ENCODE data around the gene ACAD10. TPM values are rescaled to one million over a fixed set of nuclear protein-coding genes. Genes with fewer than 3 reads are reported as not detected.
A peak's percentile ranks its signal among the peaks of the same experiment; 100 is the strongest.

The ACAD10 gene
- total and polyA plus RNA-seq, 3 donors from 2014 or later: 35.2 to 65.7 (median 58.2) TPM

DNA sequence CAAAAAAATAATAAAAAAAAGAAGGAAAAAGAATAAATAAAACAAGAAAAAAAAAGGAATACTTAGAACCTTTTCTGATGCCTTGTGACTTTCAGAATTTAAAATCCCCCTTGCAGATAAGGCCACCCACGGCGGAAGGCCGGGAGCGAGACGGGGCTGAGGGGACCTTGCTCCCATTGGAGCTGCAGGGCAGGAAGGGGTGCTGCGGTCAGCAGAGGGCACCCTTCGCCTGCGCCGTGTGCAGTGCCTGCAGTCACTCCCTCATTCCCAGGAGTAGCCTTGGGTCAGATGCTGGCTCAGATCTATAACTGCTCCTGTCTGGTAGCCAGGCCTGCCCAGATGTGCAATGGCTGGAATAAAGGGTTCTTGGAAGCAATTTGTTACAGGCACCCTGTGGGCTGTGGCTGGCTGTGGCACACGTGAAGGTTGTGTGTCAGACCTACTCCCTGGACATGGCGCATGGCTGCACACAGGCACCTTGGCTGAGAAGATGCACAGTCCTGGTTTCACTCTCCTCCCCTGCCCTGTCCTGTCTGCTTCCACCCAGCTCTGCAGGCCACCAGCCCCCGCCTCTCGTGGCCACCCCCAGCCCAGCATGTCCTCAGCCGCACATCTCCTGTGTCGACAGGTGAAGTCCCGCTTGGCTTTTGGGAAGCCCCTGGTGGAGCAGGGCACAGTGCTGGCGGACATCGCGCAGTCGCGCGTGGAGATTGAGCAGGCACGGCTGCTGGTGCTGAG is 67.5 kb downstream of the ACAD10 start:
- H3K9me3 ChIP-seq: no peaks in the 10 kb centered on the region
- DNase-seq: peak; percentile 74
- H3K36me3 ChIP-seq (ENCODE audit: low read depth, missing control alignments): no peaks in the 10 kb centered on the region
- TF ChIP-seq, protein P1, sequence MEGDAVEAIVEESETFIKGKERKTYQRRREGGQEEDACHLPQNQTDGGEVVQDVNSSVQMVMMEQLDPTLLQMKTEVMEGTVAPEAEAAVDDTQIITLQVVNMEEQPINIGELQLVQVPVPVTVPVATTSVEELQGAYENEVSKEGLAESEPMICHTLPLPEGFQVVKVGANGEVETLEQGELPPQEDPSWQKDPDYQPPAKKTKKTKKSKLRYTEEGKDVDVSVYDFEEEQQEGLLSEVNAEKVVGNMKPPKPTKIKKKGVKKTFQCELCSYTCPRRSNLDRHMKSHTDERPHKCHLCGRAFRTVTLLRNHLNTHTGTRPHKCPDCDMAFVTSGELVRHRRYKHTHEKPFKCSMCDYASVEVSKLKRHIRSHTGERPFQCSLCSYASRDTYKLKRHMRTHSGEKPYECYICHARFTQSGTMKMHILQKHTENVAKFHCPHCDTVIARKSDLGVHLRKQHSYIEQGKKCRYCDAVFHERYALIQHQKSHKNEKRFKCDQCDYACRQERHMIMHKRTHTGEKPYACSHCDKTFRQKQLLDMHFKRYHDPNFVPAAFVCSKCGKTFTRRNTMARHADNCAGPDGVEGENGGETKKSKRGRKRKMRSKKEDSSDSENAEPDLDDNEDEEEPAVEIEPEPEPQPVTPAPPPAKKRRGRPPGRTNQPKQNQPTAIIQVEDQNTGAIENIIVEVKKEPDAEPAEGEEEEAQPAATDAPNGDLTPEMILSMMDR (IDR thresholded peaks at IDR 0.05): peak; percentile 59 to 74 (median 65)
- no peak for TF ChIP-seq POLR2A (IDR thresholded peaks at IDR 0.05)
- intact Hi-C loops (cut with DNase I; ENCODE audit: low total_unique reads): no loop called here
- H3K4me1 ChIP-seq: peaks cover 29% of the 10 kb centered on the region
- 63 to 72% methylated on average over 21 to 23 of the region's 23 CpGs for WGBS, 2 donors
- H3K27me3 ChIP-seq: no peaks in the 10 kb centered on the region
- H3K4me3 ChIP-seq: no peak overlapping the region
- peak overlapping the region; percentile 5 to 12 for H3K27ac ChIP-seq

DNA sequence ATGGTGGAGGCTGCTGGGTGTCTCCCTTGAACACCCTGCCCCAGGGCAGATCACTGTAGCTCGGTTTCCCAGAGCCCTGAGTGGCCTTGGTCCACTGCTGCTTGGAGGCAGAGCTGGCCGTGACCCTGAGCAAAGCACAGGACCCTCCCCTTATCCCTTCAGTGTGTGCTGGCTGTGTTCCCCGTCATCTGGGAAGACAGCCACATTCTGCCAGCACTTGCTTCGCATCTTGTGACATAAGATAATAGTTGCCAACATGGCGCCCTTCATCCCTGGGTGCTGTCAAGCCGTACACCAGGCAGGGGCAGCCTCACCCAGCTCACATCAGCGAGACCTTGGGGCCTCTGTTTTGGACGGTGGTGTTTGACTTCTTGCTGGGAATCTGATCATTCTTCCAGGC is 68.8 kb downstream of the ACAD10 start:
- H3K27ac ChIP-seq: peak overlapping the region; percentile 5 to 12
- no peak overlapping the region for H3K4me3 ChIP-seq

DNA sequence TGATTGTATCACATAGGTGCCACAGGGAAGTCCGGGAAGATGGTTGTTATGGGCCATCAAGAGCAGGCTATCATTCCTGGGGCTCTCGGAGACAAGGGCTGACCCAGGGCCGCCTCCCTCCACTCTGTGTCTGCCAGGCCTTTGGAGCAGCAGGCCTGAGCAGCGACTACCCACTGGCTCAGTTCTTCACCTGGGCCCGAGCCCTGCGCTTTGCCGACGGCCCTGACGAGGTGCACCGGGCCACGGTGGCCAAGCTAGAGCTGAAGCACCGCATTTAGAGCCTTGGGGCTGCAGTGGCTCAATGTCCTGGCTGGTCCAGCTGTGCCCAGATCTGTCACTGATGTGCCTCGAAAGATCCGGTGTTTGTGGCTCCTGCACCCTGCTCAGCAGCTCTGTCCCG is 70.3 kb downstream of the ACAD10 start:
- H3K27ac ChIP-seq: no peak overlapping the region
- WGBS, 2 donors: 92 to 100% methylated on average over 3 to 15 of the region's 15 CpGs
- intact Hi-C loops (cut with DNase I; ENCODE audit: low total_unique reads): loop anchor here (5.0 kb wide), 1 partner anchor 56 kb away; no protein-coding TSS in a partner anchor

More for the DNA sequence above, 68.8 kb downstream of the ACAD10 start:
- TF ChIP-seq, protein P1 (IDR thresholded peaks at IDR 0.05): no peak
- no peak for TF ChIP-seq POLR2A (IDR thresholded peaks at IDR 0.05)
- DNase-seq: peak; percentile 81
- H3K36me3 ChIP-seq (ENCODE audit: low read depth, missing control alignments): no peaks in the 10 kb centered on the region
- 54 to 63% methylated on average over 7 to 8 of the region's 8 CpGs for WGBS, 2 donors
- no peaks in the 10 kb centered on the region for H3K27me3 ChIP-seq
- intact Hi-C loops (cut with DNase I; ENCODE audit: low total_unique reads): loop anchor here (5.0 kb wide), 1 partner anchor 58 kb away; no protein-coding TSS in a partner anchor
- no peaks in the 10 kb centered on the region for H3K9me3 ChIP-seq
- peaks cover 31% of the 10 kb centered on the region for H3K4me1 ChIP-seq

DNA sequence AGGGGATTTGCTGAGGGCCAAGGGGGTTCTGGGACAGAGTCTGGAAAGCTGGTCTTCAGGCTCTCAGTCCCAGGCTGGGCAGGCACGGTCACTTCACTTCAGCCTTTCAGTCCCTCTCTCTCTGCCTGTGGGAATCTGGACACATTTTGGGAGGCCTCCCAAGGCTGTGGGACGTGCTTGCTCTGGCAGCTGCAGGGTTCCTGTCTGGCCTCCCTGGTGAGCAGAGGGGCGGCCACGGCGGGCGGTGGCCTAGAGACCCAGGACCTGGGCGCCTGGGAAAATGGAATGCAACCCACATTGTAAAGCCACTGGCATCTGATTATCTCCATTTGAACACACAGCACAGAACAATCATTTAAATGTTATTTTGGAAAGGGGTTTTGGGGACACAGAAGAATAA is 70.8 kb downstream of the ACAD10 start:
- intact Hi-C loops (cut with DNase I; ENCODE audit: low total_unique reads): loop anchor here (5.0 kb wide), 1 partner anchor 56 kb away; no protein-coding TSS in a partner anchor
- no peak for TF ChIP-seq POLR2A (IDR thresholded peaks at IDR 0.05)
- TF ChIP-seq, protein P1 (IDR thresholded peaks at IDR 0.05): no peak
- no peaks in the 10 kb centered on the region for H3K27me3 ChIP-seq
- H3K36me3 ChIP-seq (ENCODE audit: low read depth, missing control alignments): no peaks in the 10 kb centered on the region
- H3K27ac ChIP-seq: no peak overlapping the region
- no peaks in the 10 kb centered on the region for H3K9me3 ChIP-seq
- no peak for DNase-seq
- H3K4me1 ChIP-seq: peaks cover 31% of the 10 kb centered on the region
- 69 to 72% methylated on average over 4 to 7 of the region's 7 CpGs for WGBS, 2 donors
- H3K4me3 ChIP-seq: no peak overlapping the region

More for the DNA sequence above, 70.3 kb downstream of the ACAD10 start:
- Histone ChIP-seq H3K9me3 (no peaks in the 10 kb centered on the region), H3K4me1 (peaks cover 31% of the 10 kb centered on the region), H3K27me3 (no peaks in the 10 kb centered on the region), H3K36me3 (ENCODE audit: low read depth, missing control alignments) (no peaks in the 10 kb centered on the region), H3K4me3 (no peak overlapping the region)
- no peak for TF ChIP-seq POLR2A (IDR thresholded peaks at IDR 0.05)
- TF ChIP-seq, protein P1 (IDR thresholded peaks at IDR 0.05): no peak
- DNase-seq: no peak

Data from testis (tissue), 3 donors.